Stimulated activated CD4-positive, alpha-beta T cell treated with anti-CD3 and anti-CD28 coated beads, Interleukin-12 subunit alpha, Interleukin-12 subunit beta, amount 100 ng/mL, for 4 hours (primary cell): Measurements from ENCODE around the gene DPH2.

Experiments
- DNase-seq: peaks from one replicate; pipeline ENCODE4 v3.0.0-alpha.2; 2020

DPH2 gene

DNA sequence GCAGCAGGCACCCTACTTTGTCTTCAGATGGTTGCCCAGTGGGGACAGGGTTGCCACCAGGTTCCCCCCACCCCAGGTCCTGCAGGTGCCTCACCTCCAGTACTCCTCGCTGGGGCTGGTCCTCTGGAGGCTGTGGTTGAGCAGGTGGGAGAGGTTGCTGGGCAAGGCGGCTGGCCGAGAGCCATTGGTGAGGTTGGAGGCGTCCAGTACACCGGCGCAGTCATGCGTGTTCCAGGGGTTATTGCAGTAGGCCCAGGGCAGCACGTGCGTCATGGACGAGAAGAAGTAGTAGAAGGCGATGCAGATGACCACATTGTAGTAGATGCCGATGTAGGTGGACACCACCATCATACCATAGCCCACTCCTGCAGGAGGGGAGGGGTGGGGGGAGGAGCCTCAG, 38.4 kb downstream of the DPH2 start:
- DNase-seq: no peak

DNA sequence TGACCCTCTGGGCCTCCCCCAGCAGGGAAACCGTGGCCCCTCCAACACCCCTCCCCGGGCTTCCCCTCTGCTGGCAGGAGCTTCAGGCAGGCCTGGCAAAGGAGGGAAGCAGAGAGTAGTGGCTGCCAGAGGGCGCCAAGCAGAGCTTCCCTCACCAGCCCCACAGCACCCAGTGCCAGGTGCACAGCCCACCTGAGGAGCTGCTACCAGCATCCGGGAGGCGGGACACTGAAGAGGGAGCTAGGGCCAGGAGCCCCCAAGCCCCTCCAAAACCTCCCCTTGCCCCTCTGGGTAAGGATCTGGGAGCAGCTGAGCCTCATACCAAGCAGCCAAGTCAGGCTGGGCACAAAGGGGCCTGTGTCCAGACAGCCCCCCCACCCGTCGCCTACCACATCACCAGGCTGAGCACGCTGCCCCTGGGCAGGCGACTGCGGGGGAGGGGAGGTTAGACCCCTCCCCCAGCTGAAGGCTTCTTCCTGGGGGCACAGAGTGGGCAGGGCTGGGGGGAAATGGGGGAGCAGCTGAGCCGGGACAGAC, 41.2 kb downstream of the DPH2 start:
- no peak for DNase-seq

DNA sequence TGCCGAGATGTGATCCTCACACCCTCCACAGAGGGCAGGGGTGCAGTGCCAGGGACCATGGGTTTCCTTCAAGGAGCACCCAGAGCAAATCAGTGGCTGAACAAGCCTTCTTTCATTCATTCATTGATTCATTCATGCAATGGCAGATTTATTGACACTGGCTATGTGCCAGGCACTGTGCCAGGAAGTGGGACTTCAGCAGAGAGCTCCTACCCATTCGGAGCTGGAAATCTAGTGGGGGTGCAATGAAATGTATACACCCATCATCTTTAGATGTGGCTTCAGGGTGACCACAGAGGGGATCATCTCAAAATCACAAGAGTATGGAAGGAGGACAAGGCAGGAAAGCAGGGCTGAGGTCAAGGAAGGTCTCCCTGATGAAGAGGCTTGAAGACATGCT, 42.6 kb downstream of the DPH2 start:
- no peak for DNase-seq

DNA sequence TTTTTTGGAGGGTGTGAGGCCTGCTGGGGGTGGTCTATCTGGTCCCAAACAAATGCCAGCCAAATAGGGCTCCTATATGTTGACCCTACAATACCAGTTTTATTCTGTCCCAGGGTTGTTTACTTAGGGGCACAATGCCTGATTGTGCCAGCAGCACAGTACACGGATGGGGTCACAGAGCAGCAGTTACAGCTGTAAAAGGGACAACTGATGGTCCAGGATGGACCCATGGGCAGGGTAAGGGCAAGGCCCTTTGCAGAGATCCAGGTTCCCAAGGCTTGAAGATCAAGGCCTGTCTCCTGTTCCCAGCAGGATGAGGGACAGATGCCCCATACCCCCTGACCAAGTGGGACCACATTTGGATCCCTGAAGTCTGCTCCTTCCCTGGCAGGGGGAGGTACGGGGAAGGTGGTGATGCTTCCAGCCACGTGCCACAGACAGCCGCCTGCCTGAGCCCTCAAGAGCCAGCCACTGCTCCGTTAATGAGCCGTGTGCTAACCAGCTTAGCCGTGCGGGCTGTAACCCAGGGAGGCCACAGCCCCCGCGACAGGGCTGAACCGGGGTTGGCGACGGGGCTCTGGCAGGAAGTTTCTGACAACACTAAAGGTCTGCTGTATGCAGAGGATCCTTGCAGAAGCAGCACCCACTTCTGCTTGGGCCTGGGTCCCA, 43.3 kb downstream of the DPH2 start:
- DNase-seq: no peak

DNA sequence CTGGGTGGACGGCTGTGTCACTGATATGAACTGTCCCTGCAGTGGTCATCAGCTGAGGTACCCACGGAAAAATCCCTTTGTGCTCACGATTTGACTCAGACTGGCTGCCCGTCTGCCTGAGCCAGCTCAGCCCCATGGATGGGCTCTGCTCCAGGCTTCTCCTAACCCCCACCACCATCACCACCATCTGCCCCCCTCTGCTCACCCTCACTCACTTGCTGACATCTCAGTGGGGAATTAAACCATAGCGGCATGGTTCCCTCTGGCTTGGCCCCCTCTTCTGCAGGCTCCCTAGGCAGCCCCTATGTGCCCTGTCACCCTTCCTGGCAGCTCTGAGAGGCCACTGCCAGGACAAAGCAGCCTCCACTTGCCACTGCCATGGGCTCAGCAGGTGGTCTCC, 44.1 kb downstream of the DPH2 start:
- no peak for DNase-seq

DNA sequence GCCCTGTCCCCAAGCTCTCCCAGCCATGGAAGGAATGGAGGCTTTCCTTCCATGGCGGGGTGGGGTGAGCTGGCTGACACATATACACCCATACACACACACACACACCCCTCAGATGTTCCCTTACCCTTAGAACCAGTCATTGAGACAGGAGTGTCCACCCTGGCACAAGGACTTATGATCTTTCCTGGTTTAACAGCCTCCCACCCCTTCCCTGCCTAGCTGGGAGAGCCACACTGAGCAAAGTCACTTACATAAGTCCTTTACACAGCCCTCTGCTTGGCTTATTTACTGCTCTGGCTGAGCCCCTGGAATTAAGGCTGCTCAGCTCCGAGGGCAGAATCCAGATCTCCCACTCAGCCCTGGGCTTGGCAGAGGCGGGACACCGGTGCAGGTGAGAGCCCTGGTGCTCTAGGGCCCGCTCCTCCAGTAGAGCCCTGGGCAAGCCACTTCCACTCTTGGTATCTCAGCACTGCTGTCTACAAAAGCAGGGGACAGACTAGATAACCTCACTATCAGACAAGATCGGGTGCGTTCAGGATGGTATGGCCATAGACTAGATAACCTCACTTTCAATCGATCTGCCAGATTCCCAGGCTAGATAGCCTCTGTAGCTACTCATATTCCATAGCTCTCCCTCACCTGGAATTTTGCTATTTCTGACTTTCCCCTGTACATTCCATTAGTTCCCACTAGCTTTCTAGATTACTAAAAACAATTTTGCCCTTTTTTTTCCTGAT, 44.7 kb downstream of the DPH2 start:
- DNase-seq: no peak

DNA sequence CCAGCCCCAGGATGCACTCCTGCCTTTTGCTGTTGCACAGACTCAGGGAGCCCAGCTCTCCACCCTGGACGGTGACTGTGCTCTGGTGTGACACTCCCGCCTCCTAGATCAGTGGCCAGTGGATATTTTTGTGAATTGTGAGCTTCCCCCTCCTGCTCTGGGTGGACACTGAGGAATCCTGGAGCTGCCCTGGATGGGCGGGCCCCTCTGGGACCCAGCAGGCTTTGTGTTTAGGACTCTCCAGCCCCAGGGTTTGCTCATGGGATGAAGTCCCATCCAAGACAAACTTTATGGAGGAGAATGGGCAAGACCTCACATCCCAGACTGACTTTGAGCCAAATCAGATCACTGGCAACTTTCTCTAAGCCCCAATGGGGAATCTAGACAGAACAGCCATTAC, 45.4 kb downstream of the DPH2 start:
- DNase-seq: no peak

DNA sequence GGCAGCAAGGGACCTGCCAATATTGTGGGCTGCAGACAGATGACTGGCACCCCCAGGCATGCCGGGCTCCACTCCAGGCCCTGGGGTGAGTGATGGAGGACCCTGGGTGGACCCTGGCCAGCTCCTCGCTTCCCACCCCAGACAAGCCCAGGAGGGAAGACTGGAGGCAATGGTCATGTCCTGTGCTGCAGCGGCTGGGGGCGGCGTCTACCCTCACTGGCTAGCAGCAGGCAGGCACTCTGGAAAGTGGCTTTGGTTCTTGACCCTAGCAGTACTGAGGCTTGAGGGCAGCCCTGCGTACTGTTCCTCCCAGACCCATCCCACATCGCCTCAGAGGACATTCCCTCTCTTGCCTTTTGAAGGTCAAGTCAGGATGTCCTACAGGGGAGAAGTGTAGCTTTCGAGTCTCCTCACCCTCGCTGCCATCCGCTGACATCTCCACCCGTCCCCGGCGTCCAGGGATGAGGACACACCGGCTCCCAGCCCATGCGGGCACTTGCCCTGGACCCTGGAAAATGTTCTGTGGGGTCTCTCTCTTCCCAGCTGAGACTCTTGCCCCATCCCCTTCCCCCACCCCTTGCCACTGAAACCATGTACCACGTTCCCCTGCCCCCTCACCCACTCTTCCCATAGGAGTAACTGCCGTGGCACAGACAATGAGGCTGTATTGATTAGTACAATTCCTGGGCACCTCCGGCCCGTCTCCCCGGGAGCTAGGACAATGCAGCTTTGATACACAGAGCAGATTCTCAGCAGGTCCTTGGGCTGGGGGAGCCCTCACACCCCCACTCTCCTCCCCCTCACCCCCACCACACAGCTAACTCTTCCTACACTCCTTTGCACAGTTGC, 46.5 kb downstream of the DPH2 start:
- no peak for DNase-seq

DNA sequence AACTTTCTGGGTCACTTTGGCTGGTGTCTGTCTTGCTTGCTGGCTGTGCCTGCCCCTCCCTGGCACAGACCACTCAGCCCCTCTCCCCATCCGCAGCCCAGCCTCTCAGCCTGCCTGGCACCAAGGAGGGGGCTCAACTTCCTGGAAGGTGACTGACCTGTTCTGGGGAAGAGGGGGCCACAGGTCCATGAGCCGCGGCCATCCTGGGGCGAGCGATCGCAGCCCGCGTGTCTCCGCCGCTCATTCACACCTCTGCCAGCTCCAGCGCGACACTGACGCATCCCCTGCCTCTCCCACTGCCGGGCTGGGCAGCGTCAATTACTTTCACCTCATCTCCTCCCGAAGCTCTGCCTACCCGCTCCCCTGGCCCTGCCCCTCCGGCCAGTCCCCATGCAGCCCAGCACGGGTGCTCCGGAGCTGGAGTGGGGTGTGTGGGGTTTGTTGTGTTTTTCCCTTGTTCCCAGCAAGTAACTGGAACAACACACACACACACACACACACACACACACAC, 47.1 kb downstream of the DPH2 start:
- DNase-seq: no peak

DNA sequence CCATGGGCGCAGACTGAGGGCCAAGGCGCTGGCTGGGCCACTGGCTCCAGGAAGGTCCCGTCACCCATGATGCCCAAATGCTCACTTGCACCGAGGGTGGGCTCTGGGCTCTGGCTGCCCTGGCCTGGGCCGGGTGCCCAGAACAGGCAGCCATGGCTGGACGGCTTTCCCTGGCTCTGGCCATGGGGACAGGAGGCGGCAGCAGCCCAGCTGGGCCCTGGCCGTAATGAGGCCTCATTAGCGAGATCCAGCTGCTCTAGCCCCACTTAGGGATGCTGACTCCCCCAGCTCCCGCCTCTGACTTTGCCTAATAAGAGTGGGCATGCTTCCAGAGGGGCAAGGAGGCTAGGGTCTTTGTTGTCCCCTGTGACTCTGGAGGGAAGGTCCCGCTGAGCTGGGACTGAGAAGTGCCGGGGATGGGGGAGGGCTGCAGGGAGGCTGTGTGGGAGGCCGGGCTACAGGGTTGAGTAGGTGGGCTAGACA, 49.7 kb downstream of the DPH2 start:
- DNase-seq: no peak

DNA sequence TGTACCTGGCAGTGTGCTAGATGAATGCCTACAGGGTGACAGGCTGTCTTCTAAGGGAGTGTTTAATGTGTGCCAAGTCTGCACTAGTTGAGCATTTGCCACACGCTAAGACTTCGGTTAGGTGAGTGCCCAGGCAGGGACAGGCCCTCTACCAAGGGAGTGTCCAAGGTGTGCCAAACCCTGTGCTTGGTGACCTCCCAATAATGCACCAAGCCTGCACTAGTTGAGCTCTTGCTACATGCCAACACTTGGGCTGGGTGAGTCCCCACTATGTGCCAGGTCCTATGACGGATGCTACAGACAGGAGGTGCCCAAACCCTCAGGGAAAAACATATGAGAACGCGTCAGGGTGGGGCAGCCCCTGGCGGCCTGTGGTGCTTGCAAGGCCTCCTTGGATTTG, 50.7 kb downstream of the DPH2 start:
- no peak for DNase-seq

DNA sequence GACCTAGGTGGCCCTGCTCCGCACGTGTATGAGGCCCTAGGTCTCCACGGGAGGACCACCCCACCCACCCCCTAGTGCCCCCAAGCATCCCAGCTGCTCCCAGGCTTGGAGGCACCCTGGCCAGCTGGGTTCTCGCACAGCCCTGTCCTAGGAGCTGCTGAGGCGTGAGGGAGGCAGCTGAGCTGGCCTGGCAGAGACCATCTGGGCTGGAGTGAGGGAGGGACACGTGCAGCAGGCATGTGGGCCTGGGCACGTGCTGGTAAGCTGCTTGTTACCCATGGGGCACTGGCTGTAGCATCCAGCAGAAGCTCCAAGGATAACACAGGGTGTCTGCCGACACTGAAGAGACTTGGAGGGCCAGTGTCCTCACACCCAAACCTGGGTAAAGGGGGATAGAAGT, 51.3 kb downstream of the DPH2 start:
- no peak for DNase-seq

DNA sequence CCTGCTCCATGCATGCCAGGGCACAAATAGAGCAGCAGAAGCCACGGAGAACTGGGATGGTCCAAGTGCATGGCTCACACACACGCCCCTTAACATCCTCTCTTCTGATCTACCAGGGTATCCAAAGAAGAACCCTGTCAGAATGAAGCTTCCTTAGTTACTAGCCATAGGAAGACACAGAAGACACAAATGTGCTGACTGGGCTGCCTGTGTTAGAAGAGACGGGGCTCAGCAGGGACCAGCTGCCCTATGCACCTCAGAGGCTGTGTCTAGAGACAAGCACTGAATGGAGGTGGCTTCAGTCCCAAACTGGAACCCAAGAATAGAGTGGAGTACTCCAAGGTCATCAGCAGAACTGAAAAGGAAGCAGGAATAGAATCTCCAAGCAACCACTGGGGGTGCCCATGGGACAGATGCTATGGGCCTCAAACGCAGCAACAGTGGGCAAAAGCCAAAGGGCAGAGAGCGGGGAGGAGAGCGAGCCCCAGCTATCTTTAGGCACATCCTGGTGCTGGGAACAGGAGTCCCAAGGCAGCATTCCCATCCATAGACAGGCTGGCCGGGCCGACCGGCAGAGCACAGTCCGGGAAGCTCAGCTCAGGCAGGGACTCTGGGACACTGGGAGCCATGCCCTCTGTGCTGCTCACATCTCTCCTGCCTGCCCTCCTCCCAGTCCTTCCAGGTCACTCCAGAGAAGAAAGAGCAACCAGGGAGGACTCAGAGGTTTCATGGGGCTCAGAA, 51.9 kb downstream of the DPH2 start:
- no peak for DNase-seq
